HG03565 (cell line): ENCODE results near the gene RAD51B.

Source experiments
- ATAC-seq: cut with Tn5 transposase; IDR thresholded peaks from one replicate; pipeline ENCODE4 v1.9.1; 2021; ENCODE audit warnings: mild to moderate bottlenecking, moderate library complexity; ENCODE audit not compliant: unreplicated experiment

The RAD51B gene

DNA sequence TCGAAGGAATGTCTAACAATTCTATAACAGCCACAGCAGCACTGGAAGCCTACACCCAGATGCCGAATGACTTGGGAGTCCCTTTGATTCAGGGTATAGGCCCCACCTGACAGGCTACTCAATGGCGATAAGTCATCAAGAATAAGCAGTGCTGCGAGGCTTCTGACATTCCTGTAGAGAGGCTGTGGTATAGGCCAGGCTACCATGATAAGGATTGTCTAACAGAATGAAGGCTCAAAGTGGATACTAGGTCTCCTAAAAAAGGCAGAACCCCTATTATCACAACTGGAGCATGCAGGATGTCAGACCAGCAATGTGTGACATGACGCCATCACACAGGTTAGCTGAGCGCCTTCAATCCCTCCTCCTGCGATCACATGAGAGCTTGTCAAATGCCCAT is 920.1 kb downstream of the RAD51B start:
- no peak for ATAC-seq

DNA sequence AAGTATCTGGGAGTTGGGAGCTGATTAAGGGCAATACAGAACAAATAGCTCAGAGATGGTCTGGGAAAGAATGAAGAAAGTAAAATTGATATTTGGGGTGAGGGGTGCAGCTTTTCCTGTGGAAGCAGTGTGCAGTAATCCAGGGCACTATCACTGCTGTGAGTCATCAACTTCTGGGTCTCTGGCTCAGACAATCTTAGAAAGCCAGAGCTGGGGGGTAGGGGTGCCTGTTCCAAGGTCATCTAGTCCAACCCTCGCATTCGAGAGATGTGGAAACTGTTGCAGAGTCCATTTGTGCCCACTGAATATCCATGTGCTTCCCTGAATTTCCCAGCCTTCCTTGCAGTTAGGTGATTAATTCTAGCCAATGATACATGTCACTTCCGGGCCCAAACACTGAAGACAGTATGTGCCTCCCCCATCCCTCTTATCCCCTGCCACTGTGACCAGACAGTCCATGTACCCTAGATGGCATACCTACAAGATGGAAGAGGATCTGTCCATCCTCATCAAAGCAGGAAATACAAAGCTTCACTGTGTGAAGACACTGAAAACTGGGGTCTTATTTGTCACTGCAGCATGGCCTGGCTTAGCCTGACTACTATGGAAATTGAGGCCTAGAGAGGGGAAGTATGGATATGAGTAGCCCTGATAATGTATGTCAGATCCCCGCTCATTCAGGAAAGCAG is 921.4 kb downstream of the RAD51B start:
- ATAC-seq = no peak

DNA sequence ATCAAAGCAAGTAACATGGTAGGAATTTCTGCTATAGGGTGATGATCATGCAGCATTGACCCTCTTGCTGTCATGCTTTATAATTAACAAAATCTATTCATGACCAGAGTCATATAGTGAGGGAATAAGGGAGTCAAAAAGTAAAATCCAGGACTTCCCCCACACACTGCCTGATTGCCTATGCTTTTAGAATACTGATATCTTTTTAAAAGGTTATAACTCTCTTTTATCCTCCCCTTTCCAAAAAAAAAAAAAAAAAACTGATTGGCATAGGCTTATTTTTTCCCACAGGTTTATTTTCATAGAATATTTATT is 921.9 kb downstream of the RAD51B start:
- ATAC-seq = no peak

DNA sequence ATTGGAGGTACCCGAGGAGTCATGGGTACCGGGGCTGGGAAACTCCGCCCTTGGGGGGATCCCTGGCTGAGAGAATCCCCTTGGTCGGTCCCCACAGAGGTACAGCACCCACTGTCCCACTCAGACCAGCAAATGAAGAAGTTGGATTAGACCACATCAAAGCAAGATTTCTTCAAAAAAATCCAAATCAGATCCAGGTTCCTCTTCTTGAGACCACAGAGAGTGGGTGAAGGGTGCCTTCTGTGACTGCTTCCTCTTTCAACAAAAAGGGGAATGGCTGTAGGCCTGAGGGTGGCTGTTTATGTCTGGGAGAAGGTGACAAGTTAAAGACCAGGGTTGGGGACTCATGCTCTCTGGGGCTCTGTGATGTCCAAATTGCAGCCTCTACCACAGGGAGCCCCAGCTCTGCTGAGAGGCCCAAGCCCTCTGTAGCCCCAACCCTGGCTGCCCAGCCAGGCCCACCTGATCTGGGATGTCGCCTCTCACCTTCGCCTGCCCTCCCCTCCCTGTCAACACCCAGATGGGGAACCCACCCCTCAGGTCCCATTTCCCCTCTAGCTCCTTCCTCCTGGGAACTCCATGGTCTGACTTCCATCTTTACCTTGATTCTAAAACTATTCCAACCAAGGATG is 922.4 kb downstream of the RAD51B start:
- peak; percentile 70 for ATAC-seq

DNA sequence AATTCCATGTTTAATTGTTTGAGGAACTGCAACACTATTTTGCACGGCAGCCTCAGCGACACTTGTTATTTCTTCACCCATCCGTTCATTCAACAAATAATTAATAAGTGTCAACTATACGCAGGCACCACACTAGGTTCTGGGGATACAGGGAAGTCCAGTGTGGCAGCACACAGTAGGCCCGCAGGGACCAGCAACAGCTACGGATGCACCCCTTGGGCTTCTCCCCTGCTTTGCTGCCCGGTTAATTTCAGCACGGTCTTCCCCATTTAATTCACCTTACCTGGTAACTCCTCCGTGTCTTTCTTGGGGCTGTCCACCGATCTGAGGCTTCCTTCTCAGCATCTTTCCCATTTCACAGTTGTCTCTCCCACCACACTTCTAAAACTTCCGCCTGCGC is 925.0 kb downstream of the RAD51B start:
- ATAC-seq = no peak

DNA sequence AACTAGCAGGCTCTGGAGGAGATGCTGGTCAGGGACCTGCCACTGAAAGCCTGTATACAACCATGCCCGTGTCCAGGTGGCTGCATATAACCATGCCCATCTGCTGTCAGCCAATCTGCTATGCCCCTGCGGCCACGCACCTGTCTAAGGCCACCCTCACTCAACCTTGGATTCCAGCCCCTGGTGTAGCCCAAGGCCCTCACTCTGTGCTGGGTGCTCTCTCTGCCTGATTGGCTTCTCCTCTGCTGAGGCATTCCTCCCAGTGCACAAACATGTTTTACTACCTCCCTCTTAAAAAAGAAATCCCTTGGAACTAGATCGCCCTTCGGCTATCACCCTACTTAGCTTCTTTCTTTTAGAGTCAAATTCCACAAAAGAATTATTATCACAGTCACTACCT is 927.8 kb downstream of the RAD51B start:
- ATAC-seq = no peak

DNA sequence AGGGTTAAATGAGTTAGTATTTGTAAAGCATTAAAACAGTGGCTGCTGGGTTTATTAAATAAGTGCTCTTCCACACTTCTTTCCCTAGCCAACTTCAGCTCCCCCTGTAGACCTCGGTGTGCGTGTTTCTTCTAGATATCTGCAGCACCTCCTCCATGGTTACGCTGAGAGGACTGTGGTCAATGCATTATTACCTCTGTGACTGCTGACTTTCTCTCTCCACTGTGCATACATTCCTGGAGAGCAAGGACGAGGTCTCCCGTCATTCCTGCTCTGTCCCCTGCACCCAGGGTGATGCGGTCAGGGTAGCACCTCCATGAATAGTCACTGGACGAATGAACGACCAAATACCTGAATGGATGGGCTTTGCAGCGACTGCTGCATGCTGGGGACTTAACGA is 928.7 kb downstream of the RAD51B start:
- ATAC-seq = no peak

DNA sequence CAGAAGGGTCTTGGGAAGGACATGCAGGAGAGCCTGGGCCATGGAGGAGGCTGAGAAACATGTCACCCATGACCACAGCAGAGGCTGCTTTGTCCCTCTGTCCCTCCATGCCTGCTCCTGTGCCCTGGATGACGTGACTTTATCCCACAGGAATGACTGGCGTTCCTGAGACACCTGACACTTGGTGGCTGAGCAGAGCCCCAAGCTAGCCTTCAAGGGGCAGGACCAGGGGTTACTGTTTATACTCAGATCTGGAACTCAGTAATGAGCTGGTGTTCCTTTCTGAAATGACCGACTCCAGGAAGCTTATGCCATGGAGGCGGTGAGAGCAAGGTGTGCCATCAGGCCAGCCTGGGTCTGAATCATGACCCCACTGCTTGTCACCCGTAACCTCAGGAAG is 929.1 kb downstream of the RAD51B start:
- no peak for ATAC-seq

DNA sequence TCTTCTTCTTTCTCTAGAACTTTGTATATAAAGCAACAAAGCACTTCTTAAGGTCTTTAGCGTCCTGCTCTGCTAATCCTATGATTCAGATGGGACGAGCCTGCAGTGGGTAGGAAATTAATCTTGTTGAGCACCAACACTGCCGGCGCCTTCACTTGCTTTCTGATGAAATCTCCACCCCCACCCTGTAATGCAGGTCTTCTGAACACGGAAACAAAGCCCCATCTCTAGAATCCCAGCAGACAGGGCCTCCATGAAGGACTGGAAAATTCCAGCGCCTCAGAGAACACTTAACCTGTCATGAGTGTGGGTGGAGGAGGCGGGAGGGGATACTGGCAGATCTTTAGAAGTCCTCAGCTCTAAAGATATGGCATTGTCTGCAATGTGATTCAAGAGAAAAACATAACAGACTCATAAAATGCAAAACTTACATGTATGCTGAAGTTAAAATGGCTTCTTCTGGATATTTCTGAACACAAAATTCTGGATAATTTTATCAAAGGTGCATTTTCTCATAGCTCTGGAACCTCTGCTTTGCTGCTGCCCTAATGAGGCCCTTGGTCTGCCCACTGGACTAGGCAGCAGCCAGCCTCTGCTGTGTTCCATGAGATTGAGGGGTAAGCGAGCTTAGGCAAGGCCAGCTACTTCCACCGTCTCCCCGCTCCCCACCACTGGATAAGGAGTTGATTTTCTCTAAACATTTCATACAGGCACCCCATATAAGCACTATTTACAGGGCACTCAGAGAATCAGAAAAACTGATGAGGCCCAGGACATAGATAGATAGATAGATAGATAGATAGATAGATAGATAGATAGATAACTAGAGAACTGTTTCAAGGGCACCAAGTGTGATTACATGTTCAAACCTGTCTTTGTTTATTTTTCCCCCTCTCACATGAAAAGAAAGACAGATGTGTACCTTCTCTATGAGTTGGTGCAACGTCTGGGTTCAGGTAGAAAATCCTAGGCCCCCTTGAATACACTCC is 930.2 kb downstream of the RAD51B start:
- no peak for ATAC-seq

DNA sequence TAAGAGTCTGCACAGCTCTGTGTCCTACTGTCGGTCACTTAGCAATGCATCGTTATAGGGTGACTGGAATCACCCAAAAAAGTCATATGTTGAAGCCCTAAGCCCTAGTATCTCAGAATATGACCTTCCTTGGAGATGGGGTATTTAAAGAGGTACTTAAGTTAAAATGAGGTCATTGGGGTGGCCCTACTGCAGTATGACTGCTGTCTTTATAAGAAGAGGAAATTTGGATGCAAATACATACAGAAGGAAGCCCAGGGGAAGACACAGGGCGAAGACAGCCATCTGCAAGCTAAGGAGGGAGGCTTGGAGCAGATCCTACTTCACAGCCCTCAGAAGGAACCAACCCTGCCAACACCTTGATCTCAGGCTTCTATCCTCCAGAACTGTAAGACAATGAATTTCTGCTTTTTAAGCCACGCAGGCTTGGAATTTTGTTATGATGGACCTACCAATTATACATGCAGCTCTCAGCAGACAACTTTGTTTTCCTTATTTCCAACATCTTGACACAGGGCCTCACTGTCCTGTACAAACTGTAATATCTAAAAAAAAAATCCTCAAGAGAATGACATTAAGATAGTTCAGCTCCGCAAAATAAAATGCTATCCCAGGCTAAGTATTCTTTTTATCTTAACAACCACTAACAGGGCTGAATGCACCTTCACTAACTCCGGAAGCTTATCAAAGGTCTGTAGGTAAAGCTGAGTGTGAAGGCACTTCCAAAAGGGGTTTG is 932.9 kb downstream of the RAD51B start:
- ATAC-seq = no peak

DNA sequence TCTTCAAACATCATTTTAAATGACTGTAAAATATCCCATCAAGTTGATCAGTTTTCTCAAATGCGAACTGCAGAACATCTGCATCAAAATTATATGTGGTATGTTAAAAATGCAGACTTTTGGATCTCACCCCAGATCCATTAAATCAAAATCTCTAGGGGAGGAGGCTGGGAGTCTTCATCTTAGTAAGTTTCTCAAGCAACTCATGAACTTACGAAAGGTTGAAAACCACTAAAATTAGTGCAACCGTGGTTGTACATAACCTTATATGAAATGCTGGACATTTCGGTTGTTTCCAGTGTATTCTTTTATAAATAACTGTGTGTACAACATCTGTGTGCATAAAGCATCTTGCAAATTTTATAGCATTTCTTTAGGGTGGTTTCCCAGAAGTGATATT is 934.1 kb downstream of the RAD51B start:
- ATAC-seq = no peak

DNA sequence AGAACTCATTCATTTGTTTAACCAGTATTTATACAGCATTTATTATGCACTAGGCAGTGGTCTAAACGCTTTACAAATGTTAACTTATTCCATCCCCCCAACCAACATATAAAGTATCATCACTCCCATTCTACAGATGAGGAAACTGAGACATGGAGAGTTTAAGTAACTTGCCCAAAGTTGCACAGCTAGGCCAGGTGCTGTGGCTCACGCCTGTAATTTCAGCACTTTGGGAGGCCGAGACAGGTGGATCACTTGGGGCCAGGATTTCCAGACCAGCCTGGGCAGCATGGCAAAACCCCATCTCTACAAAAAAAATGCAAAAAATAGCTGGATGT is 935.4 kb downstream of the RAD51B start:
- ATAC-seq = no peak

DNA sequence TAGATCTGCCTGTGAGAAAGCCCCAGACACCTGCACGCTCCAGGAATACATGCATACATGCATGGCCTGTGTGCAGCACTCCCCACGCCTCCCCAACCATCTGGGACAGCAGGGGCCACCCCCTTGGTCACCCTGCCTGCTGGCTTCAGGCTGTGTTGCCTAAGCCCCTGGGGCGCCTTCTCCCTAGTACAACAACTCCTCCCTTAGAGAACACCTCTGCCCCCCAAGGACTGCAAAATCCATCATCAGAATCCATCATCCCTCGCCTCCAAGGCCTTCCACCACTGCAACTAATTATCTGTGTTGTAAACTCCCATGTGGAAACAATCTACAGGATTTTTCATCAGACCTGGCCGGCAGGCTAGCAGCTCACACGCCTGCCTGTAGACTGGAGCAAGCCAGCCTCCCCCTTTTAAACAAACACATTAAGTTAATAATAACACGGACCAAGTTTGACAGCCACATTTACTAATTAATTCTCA is 936.5 kb downstream of the RAD51B start:
- no peak for ATAC-seq

DNA sequence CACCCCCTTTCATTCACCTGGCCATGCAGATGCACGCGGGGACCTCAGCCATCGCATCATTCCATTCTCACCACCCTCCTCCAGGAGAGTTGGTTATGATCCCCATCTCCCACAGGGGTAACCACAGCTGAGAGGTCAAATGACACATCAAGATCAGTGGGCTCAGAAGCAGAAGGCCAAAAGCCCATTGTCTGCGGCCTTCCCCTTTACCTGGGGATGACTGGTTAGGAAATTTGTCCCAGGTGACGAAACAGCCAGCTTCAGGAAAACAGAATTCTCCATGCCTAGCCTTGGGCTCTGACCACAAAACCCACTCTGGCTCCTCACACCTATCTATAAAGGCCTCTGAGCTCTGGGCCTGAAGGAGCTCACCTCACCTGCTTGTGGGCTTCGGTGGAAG is 937.2 kb downstream of the RAD51B start:
- no peak for ATAC-seq

DNA sequence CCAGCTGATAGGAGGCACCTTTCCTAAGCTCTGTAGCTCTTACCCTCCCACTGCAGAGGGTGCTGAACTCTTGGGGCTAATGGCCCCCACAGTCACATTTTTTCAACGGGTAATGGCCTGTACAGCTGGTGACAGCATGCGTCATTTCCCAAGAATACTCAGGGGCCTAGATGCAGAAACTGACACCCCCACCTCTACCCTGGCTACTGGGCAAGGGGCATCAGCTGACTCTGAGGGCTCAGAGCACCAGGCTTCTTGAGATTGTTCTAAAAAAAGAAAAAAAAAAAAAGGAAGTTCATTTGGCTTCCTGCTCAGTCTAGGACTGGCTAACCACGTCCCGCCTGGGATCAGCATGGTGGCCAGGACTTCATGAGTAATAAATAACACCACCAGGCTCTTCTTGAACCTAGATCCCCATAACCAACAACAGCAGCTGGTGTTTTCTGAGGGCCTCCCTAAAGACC is 938.1 kb downstream of the RAD51B start:
- ATAC-seq = no peak

DNA sequence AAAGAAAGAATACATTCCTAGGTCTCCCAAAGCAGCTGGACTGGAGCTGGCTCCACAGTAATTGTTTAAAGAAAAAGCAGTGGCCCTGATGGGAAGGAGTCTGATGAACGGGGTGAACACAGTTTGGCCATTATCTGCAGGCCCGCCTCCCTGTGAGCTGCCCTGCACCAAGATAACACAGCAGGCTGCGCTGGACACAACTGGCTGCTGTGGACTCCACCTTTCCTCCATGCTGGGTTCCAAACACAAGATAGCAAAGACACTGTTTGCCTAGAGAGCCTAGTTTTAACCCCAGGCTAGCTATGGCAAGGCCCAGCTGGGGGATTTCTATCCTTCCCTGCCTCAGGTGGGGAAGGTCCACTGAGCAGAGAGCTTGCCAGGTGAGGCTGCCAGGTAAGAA is 938.7 kb downstream of the RAD51B start:
- ATAC-seq = no peak

DNA sequence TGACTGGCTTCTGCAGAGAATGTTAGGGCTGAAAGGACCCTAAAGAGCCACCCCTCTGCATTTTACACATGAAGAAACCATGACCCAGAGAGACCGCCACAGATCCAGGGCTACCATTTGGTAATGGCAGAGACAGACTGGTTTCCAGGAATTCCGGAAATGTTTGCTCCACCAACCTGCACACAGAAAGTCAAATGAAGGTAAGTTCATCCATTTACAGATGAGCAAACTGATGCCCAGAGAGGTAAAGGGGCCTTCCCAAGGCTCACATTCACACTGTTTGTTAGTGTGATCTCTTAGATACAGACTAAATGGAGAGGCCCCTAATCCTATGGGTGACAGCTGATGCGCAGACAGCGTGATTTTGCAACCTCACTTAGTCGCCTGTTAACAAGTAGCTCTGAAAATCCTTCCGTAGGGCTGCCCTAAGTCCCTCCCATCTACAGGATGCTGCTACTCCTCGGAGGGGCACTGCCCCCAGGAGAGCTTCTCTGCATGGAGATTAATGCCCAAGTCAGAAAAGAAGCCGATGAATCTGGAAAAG is 939.5 kb downstream of the RAD51B start:
- no peak for ATAC-seq

DNA sequence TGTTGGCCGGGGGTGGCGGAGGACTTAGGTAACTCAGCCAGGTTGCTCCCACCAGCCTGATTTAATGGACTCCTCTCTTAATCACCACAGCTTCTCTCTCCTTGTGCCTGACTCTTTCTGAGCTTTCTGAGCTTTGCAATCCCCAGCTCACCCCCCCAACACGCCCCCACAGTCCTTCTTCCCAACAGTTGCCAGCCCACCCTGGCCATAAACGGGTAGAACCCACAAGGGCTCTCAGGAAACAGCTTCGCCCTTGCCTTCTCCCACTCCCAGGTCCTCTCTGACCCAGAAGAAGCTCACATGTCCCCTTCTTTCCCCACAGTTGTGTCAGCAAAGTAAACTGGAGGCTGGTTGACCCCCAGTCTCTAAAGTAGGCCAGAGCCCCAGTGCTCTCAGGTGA is 940.4 kb downstream of the RAD51B start:
- ATAC-seq = no peak

DNA sequence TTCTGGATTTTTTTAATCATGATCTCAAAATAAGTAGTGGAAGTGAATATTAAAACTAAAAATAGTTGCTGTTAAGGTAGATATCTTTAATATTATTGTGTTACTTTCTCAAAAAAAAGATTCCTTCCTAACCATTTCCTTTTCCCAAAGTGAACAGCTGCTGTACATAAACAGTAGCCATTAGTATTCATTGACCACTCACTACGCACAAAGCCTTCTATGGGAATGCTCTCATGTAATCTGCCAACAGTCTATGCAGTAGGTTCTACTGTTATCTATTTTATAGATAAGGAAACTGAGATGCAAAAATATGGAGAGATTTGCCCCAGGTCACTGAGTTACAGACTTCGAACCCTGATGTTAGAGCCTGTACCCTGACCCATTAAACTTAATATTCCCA is 941.2 kb downstream of the RAD51B start:
- ATAC-seq = no peak

DNA sequence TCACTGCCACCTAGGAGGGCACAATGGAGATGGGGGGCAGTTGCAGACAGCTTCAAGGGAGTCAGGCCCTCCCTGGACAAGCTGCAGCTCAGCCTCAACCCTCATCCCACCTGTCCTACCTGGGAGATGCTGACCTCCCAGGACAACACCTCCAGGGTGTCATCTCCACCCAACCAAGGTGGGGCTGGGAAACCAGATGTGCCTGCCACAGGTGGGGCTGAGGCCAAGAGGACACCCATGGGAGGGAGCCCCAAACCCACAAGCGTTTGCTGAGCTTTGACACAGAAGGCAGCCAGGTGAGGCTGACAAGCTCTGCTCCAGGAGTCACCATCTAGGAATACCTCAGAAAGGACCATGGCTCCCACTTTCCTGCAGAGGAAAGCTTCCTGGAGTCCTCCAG is 941.8 kb downstream of the RAD51B start:
- no peak for ATAC-seq
